ENCODE measurements around the gene SPART.

DNA sequence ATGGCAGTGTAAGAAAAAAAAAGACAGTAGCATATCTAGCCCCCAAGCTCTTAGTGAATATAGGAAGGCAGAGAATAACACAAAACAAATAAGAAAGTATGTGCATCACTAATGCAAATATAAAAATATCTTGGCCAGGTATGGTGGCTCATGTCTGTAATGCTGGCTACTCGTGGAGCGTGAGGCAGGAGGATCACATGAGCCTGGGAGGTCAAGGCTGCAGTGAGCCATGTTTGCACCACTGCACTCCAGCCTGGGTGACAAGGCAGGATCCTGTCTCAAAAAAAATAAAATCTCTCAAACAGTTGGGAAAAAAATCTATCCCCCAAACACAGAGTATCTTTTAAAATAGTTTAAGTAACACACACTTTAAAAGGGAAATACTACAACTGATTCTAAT, 17.4 kb downstream of the SPART start:
- TF ChIP-seq, protein P1, sequence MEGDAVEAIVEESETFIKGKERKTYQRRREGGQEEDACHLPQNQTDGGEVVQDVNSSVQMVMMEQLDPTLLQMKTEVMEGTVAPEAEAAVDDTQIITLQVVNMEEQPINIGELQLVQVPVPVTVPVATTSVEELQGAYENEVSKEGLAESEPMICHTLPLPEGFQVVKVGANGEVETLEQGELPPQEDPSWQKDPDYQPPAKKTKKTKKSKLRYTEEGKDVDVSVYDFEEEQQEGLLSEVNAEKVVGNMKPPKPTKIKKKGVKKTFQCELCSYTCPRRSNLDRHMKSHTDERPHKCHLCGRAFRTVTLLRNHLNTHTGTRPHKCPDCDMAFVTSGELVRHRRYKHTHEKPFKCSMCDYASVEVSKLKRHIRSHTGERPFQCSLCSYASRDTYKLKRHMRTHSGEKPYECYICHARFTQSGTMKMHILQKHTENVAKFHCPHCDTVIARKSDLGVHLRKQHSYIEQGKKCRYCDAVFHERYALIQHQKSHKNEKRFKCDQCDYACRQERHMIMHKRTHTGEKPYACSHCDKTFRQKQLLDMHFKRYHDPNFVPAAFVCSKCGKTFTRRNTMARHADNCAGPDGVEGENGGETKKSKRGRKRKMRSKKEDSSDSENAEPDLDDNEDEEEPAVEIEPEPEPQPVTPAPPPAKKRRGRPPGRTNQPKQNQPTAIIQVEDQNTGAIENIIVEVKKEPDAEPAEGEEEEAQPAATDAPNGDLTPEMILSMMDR (IDR thresholded peaks at IDR 0.05; ENCODE audit: poor library complexity, severe bottlenecking), result no peak
- no peak for TF ChIP-seq EZH2 (IDR thresholded peaks at IDR 0.05; ENCODE audit: borderline replicate concordance, insufficient read depth, low read length, poor library complexity, severe bottlenecking)
- no peak for TF ChIP-seq POLR2AphosphoS5 (IDR thresholded peaks at IDR 0.05)
- TF ChIP-seq MXI1 (conservative IDR thresholded peaks at IDR 0.05; ENCODE audit: poor library complexity, severe bottlenecking), result no peak
- TF ChIP-seq TAF1 (IDR thresholded peaks at IDR 0.05; ENCODE audit: low read depth), result no peak
- TF ChIP-seq RAD21 (conservative IDR thresholded peaks at IDR 0.05), result no peak
- TF ChIP-seq, protein P2, sequence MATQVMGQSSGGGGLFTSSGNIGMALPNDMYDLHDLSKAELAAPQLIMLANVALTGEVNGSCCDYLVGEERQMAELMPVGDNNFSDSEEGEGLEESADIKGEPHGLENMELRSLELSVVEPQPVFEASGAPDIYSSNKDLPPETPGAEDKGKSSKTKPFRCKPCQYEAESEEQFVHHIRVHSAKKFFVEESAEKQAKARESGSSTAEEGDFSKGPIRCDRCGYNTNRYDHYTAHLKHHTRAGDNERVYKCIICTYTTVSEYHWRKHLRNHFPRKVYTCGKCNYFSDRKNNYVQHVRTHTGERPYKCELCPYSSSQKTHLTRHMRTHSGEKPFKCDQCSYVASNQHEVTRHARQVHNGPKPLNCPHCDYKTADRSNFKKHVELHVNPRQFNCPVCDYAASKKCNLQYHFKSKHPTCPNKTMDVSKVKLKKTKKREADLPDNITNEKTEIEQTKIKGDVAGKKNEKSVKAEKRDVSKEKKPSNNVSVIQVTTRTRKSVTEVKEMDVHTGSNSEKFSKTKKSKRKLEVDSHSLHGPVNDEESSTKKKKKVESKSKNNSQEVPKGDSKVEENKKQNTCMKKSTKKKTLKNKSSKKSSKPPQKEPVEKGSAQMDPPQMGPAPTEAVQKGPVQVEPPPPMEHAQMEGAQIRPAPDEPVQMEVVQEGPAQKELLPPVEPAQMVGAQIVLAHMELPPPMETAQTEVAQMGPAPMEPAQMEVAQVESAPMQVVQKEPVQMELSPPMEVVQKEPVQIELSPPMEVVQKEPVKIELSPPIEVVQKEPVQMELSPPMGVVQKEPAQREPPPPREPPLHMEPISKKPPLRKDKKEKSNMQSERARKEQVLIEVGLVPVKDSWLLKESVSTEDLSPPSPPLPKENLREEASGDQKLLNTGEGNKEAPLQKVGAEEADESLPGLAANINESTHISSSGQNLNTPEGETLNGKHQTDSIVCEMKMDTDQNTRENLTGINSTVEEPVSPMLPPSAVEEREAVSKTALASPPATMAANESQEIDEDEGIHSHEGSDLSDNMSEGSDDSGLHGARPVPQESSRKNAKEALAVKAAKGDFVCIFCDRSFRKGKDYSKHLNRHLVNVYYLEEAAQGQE (IDR thresholded peaks at IDR 0.05; ENCODE audit: borderline replicate concordance), result no peak

All from neural cell (in vitro differentiated cells).